Retinal pigment epithelial cell (primary cell): ENCODE results near the gene IDH2.

Source experiments
- DNase-seq: peaks from one replicate; pipeline ENCODE4 v3.0.0-alpha.2; 2010; ENCODE audit warnings: low read depth
- H3K4me3 ChIP-seq: 2 replicates; pipeline ENCODE4 v1.5.1; 2011; ENCODE audit warnings: mild to moderate bottlenecking, low read length, control low read depth, moderate library complexity
- CTCF ChIP-seq: conservative IDR thresholded peaks from 2 replicates; pipeline ENCODE4 v1.5.1; 2011; ENCODE audit warnings: low read depth, low read length, control low read depth, inconsistent platforms

Gene IDH2

GRCh38 chr15:90101130-90101968 is 919 bp downstream of the IDH2 start:
- TF ChIP-seq CTCF: no peak
- no peak for DNase-seq
- H3K4me3 ChIP-seq: peak overlapping the region; percentile 61

GRCh38 chr15:90099868-90100831 is 2.1 kb downstream of the IDH2 start:
- no peak overlapping the region for H3K4me3 ChIP-seq
- no peak for DNase-seq

GRCh38 chr15:90099072-90099867 is 3.0 kb downstream of the IDH2 start:
- DNase-seq: no peak
- TF ChIP-seq CTCF: no peak
- H3K4me3 ChIP-seq: no peak overlapping the region

More at GRCh38 chr15:90099868-90100831, 2.1 kb downstream of the IDH2 start:
- no peak for TF ChIP-seq CTCF

- no peak for TF ChIP-seq CTCF
- no peak for DNase-seq
- H3K4me3 ChIP-seq: no peak overlapping the region
These were observed 4.8 kb downstream of the IDH2 start for GRCh38 chr15:90097475-90097874.

GRCh38 chr15:90095521-90095959 is 6.7 kb downstream of the IDH2 start:
- no peak for DNase-seq
- no peak for TF ChIP-seq CTCF
- no peak overlapping the region for H3K4me3 ChIP-seq

GRCh38 chr15:90091156-90091931 is 10.9 kb downstream of the IDH2 start:
- no peak overlapping the region for H3K4me3 ChIP-seq
- DNase-seq: no peak
- no peak for TF ChIP-seq CTCF
